GM12891 (cell line): ENCODE results near the gene BTG1.

Experiments used
- POLR2A ChIP-seq: IDR thresholded peaks from 2 replicates; pipeline ENCODE4 v1.6.1; 2011; ENCODE audit warnings: low read depth, low read length, control low read depth
- POLR2AphosphoS5 ChIP-seq: IDR thresholded peaks from 2 replicates; pipeline ENCODE4 v1.6.1; 2011; ENCODE audit warnings: low read depth, low read length, control low read depth
- POU2F2 ChIP-seq: IDR thresholded peaks from 2 replicates; pipeline ENCODE4 v1.6.1; 2011; ENCODE audit warnings: low read depth, mild to moderate bottlenecking, control low read depth, low read length, moderate library complexity
- TAF1 ChIP-seq: IDR thresholded peaks from 2 replicates; pipeline ENCODE4 v1.6.1; 2011; ENCODE audit warnings: low read depth, low read length, control low read depth

DNA sequence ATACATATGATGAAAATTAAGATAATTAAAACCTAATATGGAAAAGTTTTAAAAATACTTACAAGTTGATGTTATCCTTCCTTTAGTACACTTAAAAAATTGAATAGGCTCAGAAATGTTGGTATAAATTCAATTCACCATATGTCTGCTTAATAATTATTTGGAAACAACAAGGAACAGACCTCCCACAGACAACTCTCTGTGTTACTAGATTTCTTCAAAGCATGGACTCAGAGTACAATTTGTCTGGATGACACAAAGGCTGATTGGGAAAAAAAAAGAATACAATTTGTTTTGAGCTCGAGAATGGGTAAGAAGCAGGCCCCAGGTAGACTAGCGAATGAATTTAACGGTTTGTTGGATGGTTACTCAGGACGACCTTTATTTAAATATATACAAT lies 48.9 kb upstream of the BTG1 start:
- TF ChIP-seq POLR2AphosphoS5, result no peak
- no peak for TF ChIP-seq POLR2A
- TF ChIP-seq TAF1, result no peak
- TF ChIP-seq POU2F2, result no peak
